OCI-LY1 (cell line): ENCODE results near the gene ATP8A2.

ENCODE experiments used
- CTCF ChIP-seq: fragments of 200-600 bp; sonication (generic), shearing (Covaris generic); IDR thresholded peaks from 2 replicates; pipeline ENCODE4 v1.5.1; 2017; ENCODE audit warnings: mild to moderate bottlenecking, antibody characterized with exemption, low read length, moderate library complexity, mixed read lengths
- EZH2 ChIP-seq: fragments of 200-600 bp; sonication (generic), shearing (Covaris generic); IDR thresholded peaks from 2 replicates; pipeline ENCODE4 v1.8.0; 2017; ENCODE audit warnings: borderline replicate concordance, mixed run types, mild to moderate bottlenecking, antibody characterized with exemption, low read length, moderate library complexity, mixed read lengths

DNA sequence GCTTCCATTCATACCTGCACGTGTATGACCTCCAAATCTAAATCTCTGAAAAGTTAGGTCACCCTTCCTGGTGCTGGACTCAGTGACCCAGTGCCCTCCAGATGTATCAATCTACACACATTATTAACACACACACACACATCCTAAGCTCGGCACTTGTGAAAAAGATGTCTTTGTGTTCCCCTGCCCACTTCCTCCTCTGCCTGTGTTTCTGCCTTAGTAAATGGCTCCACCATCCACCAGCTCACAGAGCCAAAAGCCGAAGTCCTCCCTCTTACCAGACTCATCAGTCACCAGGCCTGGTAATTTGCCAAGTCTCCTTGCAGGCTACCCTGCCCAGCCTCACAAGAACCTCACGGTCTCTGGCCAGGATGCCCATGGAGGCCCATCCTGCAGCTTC is 548.5 kb downstream of the ATP8A2 start:
- TF ChIP-seq CTCF, result no peak
- TF ChIP-seq EZH2, result no peak
